ENCODE data around the gene BCO2.

BCO2 gene

GRCh38 chr11:112247201-112247600, 71.9 kb downstream of the BCO2 start:
- no peak overlapping the region for H3K4me3 ChIP-seq (ENCODE audit: low read depth, low read length)

GRCh38 chr11:112248201-112248600, 72.9 kb downstream of the BCO2 start:
- no peak overlapping the region for H3K4me3 ChIP-seq (ENCODE audit: low read depth, low read length)

GRCh38 chr11:112249871-112250610, 74.7 kb downstream of the BCO2 start:
- H3K4me3 ChIP-seq (ENCODE audit: low read depth, low read length): no peak overlapping the region

GRCh38 chr11:112253605-112254242, 78.4 kb downstream of the BCO2 start:
- H3K4me3 ChIP-seq (ENCODE audit: low read depth, low read length): no peak overlapping the region

GRCh38 chr11:112255067-112255720, 79.9 kb downstream of the BCO2 start:
- H3K4me3 ChIP-seq (ENCODE audit: low read depth, low read length): no peak overlapping the region

GRCh38 chr11:112260490-112260889, 85.2 kb downstream of the BCO2 start, which contains the start of gene PLET1:
PLET1 (minus strand) TSS chr11:112260860; CDS start chr11:112260589, 271 bp downstream.
- H3K4me3 ChIP-seq (ENCODE audit: low read depth, low read length): no peak within 1 kb of the TSS

- H3K4me3 ChIP-seq (ENCODE audit: low read depth, low read length): no peak overlapping the region
Measured at GRCh38 chr11:112265659-112266409, 90.5 kb downstream of the BCO2 start.

GRCh38 chr11:112266410-112266778, 91.1 kb downstream of the BCO2 start:
- no peak overlapping the region for H3K4me3 ChIP-seq (ENCODE audit: low read depth, low read length)

GRCh38 chr11:112267188-112267591, 91.9 kb downstream of the BCO2 start:
- H3K4me3 ChIP-seq (ENCODE audit: low read depth, low read length): no peak overlapping the region

- H3K4me3 ChIP-seq (ENCODE audit: low read depth, low read length): no peak overlapping the region
Measured at GRCh38 chr11:112268406-112268805, 93.1 kb downstream of the BCO2 start.
